ENCODE measurements around the gene CCDC106. TPM values are rescaled to one million over a fixed set of nuclear protein-coding genes. Genes with fewer than 3 reads are reported as not detected.

Gene CCDC106
- total RNA-seq, 2 experiments from 2014 or later: 1.7 to 1.8 TPM

- DNase-seq: no peak
- Mint-ChIP-seq H3K4me3 (no peak overlapping the region), H3K4me1 (ENCODE audit: low read depth) (peaks cover 30% of the 10 kb centered on the region), H3K9me3 (no peaks in the 10 kb centered on the region), H3K27me3 (no peaks in the 10 kb centered on the region), H3K36me3 (ENCODE audit: low read depth) (peaks cover 41% of the 10 kb centered on the region), H3K27ac (no peak overlapping the region)
- no peak for ATAC-seq (ENCODE audit: poor library complexity)
- POLR2A ChIA-PET: interaction anchor here (1.8 kb wide), 1 partner anchor 16 kb away, joined by 8 read pairs; the partner anchor contains the start of gene ZNF524
- Histone ChIP-seq H3K4me1 (ENCODE audit: insufficient read depth, low read length) (peaks cover 22% of the 10 kb centered on the region), H3K4me3 (ENCODE audit: low read length) (no peak overlapping the region), H3K27me3 (ENCODE audit: control insufficient read depth in 1 of 2, insufficient read depth in 2 of 2, low read length in 2 of 2) (no peaks in the 10 kb centered on the region), H3K36me3 (ENCODE audit: insufficient read depth, low read length) (peaks cover 32% of the 10 kb centered on the region), H3K27ac (ENCODE audit: low read depth in 1 of 2, low read length in 2 of 2) (no peak overlapping the region), H3K9me3 (ENCODE audit: control insufficient read depth in 1 of 2, insufficient read depth in 1 of 2, low read length in 2 of 2) (no peaks in the 10 kb centered on the region)
- no peak for TF ChIP-seq CTCF (IDR thresholded peaks at IDR 0.05)
- CTCF ChIA-PET: no interaction called here
- intact Hi-C loops (cut with DNase I, micrococcal nuclease): no loop called here
These were observed 31.6 kb upstream of the CCDC106 start for GRCh38 chr19:55616395-55616875.

GRCh38 chr19:55617426-55617825 lies 30.6 kb upstream of the CCDC106 start:
- Mint-ChIP-seq H3K27me3 (no peaks in the 10 kb centered on the region), H3K27ac (no peak overlapping the region), H3K36me3 (ENCODE audit: low read depth) (peaks cover 31% of the 10 kb centered on the region), H3K9me3 (no peaks in the 10 kb centered on the region), H3K4me1 (ENCODE audit: low read depth) (peaks cover 23% of the 10 kb centered on the region), H3K4me3 (no peak overlapping the region)
- ATAC-seq (ENCODE audit: poor library complexity): no peak
- Histone ChIP-seq H3K4me1 (ENCODE audit: insufficient read depth, low read length) (peaks cover 16% of the 10 kb centered on the region), H3K36me3 (ENCODE audit: insufficient read depth, low read length) (peaks cover 30% of the 10 kb centered on the region), H3K9me3 (ENCODE audit: control insufficient read depth in 1 of 2, insufficient read depth in 1 of 2, low read length in 2 of 2) (no peaks in the 10 kb centered on the region), H3K27ac (ENCODE audit: low read depth in 1 of 2, low read length in 2 of 2) (no peak overlapping the region), H3K27me3 (ENCODE audit: control insufficient read depth in 1 of 2, insufficient read depth in 2 of 2, low read length in 2 of 2) (no peaks in the 10 kb centered on the region), H3K4me3 (ENCODE audit: low read length) (no peak overlapping the region)
- ChIA-PET CTCF (interaction anchor here (4.8 kb wide), 1 partner anchor 11 kb away, joined by 28 read pairs; the partner anchor contains the start of gene ZNF865), POLR2A (interaction anchor here (1.7 to 1.8 kb wide), 2 partner anchors 11 to 17 kb away, joined by 5 to 8 read pairs; partner anchors contain the start of gene ZNF524)
- intact Hi-C loops (cut with DNase I, micrococcal nuclease): no loop called here
- no peak for TF ChIP-seq CTCF (IDR thresholded peaks at IDR 0.05)
- no peak for DNase-seq

- no peak for TF ChIP-seq CTCF (IDR thresholded peaks at IDR 0.05)
- Mint-ChIP-seq H3K4me3 (no peak overlapping the region), H3K27ac (no peak overlapping the region), H3K4me1 (ENCODE audit: low read depth) (peaks cover 21% of the 10 kb centered on the region), H3K36me3 (ENCODE audit: low read depth) (peaks cover 25% of the 10 kb centered on the region), H3K27me3 (no peaks in the 10 kb centered on the region), H3K9me3 (no peaks in the 10 kb centered on the region)
- Histone ChIP-seq H3K4me3 (ENCODE audit: low read length) (no peak overlapping the region), H3K9me3 (ENCODE audit: control insufficient read depth in 1 of 2, insufficient read depth in 1 of 2, low read length in 2 of 2) (no peaks in the 10 kb centered on the region), H3K4me1 (ENCODE audit: insufficient read depth, low read length) (peaks cover 18% of the 10 kb centered on the region), H3K36me3 (ENCODE audit: insufficient read depth, low read length) (peaks cover 32% of the 10 kb centered on the region), H3K27ac (ENCODE audit: low read depth in 1 of 2, low read length in 2 of 2) (no peak overlapping the region), H3K27me3 (ENCODE audit: control insufficient read depth in 1 of 2, insufficient read depth in 2 of 2, low read length in 2 of 2) (no peaks in the 10 kb centered on the region)
- DNase-seq (no peak), ATAC-seq (ENCODE audit: poor library complexity) (no peak)
- intact Hi-C loops (cut with DNase I, micrococcal nuclease): no loop called here
- CTCF ChIA-PET: interaction anchor here (0.8 to 4.8 kb wide), 2 partner anchors 12 to 13 kb away, joined by 3 to 28 read pairs; partner anchors contain the start of gene ZNF865
- POLR2A ChIA-PET: interaction anchor here (1.7 to 2.6 kb wide), 2 partner anchors 12 kb away, joined by 5 to 16 read pairs; partner anchors contain the start of gene ZNF865
These were observed 29.6 kb upstream of the CCDC106 start for GRCh38 chr19:55618426-55618825.
